GM21515 (cell line): ENCODE measurements around the gene HMOX1.
A peak's percentile ranks its signal among the peaks of the same experiment; 100 is the strongest.
"Not testable (repeated sequence)": the region's sequence is repeated elsewhere in the genome, so short reads cannot be mapped to it uniquely, and the experiment has no call there.

Experiments
- ATAC-seq: cut with Tn5 transposase; IDR thresholded peaks from one replicate; pipeline ENCODE4 v1.9.1; 2021; ENCODE audit not compliant: unreplicated experiment

The HMOX1 gene

GRCh38 chr22:35378621-35379020 lies 2.3 kb upstream of the HMOX1 start:
- ATAC-seq = no peak

- ATAC-seq = no peak
Measured at GRCh38 chr22:35379146-35379993, 1.5 kb upstream of the HMOX1 start.

- ATAC-seq = no peak
Measured at GRCh38 chr22:35380013-35380412, 883 bp upstream of the HMOX1 start.

- no peak for ATAC-seq
Measured at GRCh38 chr22:35381424-35382009, 621 bp downstream of the HMOX1 start.

- ATAC-seq = no peak
Measured at GRCh38 chr22:35383679-35384071, 2.8 kb downstream of the HMOX1 start.

- ATAC-seq = no peak
Measured at GRCh38 chr22:35384527-35384926, 3.6 kb downstream of the HMOX1 start.

- no peak for ATAC-seq
Measured at GRCh38 chr22:35384975-35385588, 4.2 kb downstream of the HMOX1 start.

- no peak for ATAC-seq
Measured at GRCh38 chr22:35386670-35387288, 5.9 kb downstream of the HMOX1 start.

- ATAC-seq = no peak
Measured at GRCh38 chr22:35390933-35391332, 10.0 kb downstream of the HMOX1 start.

- no peak for ATAC-seq
Measured at GRCh38 chr22:35392357-35392756, 11.5 kb downstream of the HMOX1 start.

- ATAC-seq = no peak
Measured at GRCh38 chr22:35393116-35394010, 12.5 kb downstream of the HMOX1 start.

GRCh38 chr22:35394011-35394312 lies 13.1 kb downstream of the HMOX1 start:
- no peak for ATAC-seq

- no peak for ATAC-seq
Measured at GRCh38 chr22:35394810-35395563, 14.1 kb downstream of the HMOX1 start.

GRCh38 chr22:35396622-35397021 lies 15.7 kb downstream of the HMOX1 start:
- ATAC-seq = not testable (repeated sequence)

GRCh38 chr22:35397095-35397904 lies 16.4 kb downstream of the HMOX1 start:
- no peak for ATAC-seq

GRCh38 chr22:35398591-35398973 lies 17.7 kb downstream of the HMOX1 start:
- no peak for ATAC-seq

GRCh38 chr22:35399114-35399677 lies 18.3 kb downstream of the HMOX1 start:
- ATAC-seq = no peak

GRCh38 chr22:35399678-35400500 lies 19.0 kb downstream of the HMOX1 start, which contains the start of gene MCM5:
TSS of gene MCM5 (plus strand) at chr22:35400140. CDS start at chr22:35400439, 299 bp downstream.
- ATAC-seq = peak; percentile 86
